Measurements from ENCODE around the gene PNPLA7.
"Not testable (repeated sequence)": the region's sequence is repeated elsewhere in the genome, so short reads cannot be mapped to it uniquely, and the experiment has no call there.

DNA sequence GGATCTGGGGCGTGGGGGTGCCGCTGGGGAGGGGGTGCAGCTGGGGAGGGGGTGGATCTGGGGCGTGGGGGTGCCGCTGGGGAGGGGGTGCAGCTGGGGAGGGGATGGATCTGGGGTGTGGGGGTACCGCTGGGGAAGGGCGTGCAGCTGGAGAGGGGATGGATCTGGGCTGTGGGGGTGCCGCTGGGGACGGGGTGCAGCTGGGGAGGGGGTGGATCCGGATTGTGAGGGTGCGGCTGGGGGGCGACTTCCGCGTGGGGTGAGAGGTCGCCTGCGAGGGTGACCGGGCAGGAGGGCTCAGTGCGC is 709 bp upstream of the PNPLA7 start:
- TF ChIP-seq POLR2A, POLR2AphosphoS5 (IDR thresholded peaks at IDR 0.05): not testable (repeated sequence)
- TF ChIP-seq, protein P1, sequence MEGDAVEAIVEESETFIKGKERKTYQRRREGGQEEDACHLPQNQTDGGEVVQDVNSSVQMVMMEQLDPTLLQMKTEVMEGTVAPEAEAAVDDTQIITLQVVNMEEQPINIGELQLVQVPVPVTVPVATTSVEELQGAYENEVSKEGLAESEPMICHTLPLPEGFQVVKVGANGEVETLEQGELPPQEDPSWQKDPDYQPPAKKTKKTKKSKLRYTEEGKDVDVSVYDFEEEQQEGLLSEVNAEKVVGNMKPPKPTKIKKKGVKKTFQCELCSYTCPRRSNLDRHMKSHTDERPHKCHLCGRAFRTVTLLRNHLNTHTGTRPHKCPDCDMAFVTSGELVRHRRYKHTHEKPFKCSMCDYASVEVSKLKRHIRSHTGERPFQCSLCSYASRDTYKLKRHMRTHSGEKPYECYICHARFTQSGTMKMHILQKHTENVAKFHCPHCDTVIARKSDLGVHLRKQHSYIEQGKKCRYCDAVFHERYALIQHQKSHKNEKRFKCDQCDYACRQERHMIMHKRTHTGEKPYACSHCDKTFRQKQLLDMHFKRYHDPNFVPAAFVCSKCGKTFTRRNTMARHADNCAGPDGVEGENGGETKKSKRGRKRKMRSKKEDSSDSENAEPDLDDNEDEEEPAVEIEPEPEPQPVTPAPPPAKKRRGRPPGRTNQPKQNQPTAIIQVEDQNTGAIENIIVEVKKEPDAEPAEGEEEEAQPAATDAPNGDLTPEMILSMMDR (IDR thresholded peaks at IDR 0.05 in 8 of 11, conservative IDR thresholded peaks at IDR 0.05 in 3 of 11): not testable (repeated sequence)

Measured in spleen (tissue), 7 donors.